HG03469 (cell line): ENCODE measurements around the gene GRK5.

ENCODE experiments used
- ATAC-seq: cut with Tn5 transposase; IDR thresholded peaks from one replicate; pipeline ENCODE4 v1.9.1; 2021; ENCODE audit warnings: mild to moderate bottlenecking, moderate library complexity, moderate number of reproducible peaks; ENCODE audit not compliant: unreplicated experiment

The GRK5 gene

DNA sequence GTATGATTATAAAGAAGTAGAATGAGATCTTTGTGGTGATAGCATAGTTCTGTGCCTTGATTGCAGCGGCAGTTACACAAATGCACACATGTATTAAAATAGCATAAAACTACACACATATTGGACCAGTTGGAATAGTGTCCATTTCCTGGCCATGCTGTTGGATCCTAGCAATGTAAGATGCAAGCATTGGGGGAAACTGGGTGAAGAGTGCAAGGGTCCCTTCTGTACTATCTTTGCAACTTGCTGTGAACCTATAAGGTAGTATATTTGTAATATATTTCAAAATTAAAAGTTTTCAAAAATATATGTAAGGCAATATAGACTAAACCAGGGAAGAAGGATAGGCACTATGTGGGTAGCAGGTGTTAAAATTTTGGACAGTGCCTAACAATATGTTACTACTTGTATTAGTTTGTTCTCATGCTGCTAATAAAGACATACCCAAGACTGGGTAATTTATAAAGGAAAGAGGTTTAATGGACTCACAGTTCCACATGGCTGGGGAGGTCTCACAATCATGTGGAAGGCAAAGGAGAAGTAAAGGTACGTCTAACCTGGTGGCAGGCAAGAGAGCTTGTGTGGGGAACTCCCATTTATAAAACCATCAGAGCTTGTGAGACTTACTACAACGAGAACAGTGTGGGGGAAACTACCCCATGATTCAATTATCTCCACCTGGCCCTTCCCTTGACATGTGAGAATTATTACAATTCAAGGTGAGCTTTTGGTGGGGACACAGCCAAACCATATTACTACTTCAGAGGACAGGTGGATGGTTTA is 263.7 kb downstream of the GRK5 start:
- no peak for ATAC-seq

DNA sequence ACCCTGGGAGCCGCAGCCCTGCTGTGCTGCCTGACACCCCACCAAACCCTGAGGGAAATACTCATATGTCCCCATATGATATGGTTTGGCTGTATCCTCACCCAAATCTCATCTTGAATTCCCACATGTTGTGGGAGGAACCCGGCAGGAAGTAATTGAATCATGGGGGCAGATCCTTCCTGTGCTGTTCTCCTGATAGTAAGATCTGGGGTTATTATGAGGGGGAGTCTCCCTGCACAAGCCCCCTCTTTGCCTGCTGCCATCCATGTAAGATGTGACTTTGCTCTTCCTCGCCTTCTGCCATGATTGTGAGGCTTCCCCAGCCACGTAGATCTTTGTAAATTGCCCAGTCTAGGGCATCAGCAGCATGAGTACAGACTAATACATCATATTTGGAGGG is 266.4 kb downstream of the GRK5 start:
- ATAC-seq: no peak

DNA sequence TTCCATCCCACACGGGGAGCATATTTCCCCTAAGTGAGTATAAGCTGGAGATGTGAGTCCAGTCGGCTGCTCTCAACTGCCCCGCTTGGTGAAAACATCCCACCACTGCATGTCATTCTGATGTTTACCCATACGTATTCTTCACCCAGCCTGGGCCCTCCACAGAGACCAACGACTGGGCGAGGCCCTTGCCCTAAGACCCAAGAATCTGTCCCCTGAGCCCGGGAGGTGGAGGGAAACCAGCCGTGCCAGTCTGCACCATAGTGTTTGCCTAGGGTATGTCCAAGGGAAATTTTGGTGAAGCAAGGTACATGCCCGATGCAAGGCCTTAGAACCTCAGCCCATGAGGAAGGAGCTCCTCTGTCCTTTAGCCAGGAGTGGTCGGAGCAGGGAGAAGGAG is 267.2 kb downstream of the GRK5 start:
- no peak for ATAC-seq

DNA sequence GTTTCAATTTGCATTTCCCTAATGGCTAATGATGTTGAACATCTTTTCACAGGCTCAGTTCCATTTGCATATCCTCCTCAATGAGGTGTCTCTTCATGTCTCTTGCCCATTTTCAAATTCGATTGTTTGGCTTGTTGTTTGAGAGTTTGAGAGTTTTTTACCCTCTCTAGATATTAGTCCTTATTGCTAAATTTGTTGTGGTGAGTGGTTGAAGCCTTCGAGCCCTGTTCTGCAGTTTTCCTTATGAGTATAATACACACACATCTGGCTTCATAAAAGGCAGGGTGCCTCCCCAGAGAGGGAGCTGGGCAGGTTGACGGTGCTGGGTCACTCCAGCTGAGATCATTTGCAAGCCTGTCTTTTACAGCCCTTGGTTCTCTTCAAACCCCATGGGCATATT is 270.1 kb downstream of the GRK5 start:
- ATAC-seq: peak; percentile 47

DNA sequence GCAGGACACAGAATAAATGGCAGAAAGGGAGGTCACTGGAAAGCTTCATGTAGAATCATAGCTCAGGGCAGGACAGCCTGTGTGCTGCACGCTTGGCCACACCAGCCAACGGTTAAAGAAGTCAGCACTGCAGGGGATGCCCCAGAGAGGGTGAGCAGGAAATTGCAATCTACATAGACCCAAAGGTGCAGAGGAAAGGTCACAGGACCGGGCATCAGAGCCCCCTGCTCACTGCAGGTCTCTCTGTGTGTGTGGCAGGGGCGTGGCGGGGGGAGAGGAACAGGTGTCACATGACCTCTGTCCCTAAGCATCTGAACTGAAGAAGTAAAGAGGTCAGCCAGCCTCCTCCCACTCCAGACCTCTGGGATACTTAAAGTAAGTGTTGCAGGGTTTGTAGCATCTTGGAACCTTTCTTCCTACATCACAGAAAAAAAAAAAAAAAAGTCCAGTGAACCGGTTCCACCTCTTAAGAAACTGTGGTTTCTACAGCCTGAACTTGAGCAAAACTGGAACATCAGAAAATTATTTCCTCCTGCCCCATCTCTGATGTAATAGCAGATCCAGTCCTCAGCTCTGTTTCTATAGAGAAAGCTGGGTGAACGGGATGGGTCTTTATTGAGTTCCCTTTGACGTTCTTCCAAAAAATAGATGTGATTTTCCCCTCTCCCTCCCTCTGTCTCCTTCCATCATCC is 270.9 kb downstream of the GRK5 start:
- ATAC-seq: peak; percentile 71

DNA sequence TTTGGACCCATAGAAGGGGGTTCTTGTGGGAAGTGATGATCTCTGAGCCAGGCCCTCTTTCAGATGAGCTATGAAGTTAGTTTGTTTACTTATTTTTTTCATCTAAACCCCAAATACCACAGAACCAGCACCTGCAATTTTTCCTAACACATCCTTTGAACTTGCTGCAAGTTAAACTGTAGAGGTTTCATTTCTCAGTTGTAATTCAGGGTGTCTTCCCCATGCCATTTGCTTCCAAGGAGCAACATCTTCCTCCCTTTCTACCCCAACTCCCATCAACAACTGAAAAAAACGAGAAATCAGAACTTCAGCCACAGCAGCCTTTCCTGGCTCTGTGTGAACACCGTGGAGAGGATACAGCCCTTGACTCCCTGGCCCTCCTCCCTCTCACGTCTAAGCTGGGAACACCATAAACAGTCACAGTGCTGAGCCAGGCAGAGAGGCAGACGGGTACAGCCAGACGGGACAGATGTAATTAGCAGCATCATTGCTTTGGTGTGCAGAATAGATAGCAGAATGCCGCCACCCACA is 271.5 kb downstream of the GRK5 start:
- no peak for ATAC-seq

DNA sequence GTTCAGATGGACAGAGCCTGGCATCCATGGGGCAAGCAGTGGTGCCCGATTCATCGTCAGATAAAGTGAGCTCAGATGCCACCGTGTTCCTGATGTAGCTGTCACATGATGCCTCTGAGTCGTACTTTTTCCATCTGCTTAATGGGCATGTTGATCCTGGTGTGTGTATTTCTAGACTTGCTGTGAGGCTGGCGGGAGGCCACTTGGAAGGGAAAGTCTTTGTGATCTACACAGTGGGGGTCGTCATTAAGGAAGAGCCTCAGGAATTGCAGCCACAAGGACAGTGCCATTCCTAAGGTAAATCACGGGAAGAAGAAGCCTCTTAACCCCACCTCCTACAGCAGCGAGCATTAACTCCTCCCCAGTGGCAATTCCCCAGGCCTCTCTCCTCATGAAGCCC is 272.2 kb downstream of the GRK5 start:
- ATAC-seq: no peak

DNA sequence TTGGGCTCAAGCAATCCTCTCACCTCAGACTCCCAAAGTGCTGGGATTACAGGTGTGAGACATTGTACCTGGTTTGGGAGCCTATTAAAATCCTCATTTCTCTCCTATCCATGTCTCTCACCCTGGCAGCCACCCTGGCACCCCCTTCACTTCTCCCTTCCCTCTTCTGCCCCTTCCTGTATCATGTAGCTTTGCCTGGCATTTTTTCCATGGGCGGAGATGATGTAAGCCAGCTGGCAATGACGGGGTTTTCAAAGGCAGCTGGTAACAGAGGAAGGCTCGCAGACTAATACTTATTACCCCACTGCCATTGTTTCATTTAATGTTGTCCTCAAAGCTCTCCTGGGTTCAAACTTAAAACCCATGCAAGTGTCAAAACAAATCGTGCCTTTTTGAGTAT is 273.3 kb downstream of the GRK5 start:
- no peak for ATAC-seq

DNA sequence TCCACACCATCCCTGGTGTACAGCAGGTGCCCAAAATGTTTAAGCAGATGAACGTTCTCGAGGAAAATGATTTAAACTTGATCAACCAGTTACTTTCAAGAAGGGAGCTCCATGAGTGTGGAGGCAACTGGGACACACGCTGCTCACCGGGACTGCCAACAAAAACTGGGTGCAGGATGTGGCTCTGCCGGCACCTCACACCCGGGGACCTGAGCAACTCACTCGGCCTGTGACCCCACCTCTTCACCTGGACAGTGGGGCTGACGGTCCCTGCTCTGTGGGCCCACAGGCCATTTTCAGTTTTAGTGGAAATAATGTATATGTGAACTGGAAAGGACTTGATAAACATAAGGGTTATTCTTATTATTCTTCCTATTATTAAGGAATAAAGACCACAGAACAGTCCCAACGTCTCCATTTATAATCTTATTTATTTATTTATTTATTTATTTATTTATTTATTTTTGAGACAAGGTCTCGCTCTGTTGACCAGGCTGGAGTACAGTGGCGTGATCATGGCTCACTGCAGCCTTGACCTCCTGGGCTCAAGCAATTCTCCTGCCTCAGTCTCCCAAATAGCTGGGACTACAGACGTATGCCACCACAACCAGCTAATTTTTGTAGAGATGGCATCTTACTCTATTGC is 274.5 kb downstream of the GRK5 start:
- no peak for ATAC-seq

DNA sequence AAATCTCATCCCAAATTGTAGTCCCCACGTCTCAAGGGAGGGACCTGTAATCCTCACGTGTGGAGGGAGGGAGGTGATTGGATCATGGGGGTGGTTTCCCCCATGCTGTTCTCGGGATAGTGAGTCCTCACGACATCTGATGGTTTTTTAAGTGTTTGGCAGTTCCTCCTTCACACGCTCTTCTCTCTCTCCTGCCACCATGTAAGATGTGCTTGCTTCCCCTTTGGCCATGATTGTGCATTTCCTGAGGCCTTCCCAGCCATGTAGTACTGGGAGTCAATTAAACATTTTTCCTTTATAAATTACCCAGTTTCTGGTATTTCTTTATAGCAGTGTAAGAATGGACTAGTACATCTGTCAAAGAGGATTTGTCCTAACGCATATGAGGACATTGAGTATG is 275.6 kb downstream of the GRK5 start:
- no peak for ATAC-seq

DNA sequence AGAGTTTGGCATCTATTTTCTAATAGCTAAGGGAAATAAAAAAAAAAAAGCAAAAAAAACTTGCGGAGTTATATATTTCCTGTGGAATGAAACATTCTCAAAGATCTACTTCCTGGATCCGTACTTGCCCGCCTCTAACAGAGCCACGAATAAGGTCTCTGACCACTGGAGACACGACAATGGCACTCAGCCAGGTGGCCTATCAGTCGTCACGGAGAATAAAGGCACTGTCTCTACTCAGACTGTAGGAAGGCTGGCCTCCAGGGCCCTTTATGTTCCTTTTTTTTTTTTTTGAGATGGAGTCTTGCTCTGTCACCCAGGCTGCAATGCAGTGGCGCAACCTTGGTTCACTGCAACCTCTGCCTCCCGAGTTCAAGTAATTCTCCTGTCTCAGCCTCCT is 276.5 kb downstream of the GRK5 start:
- ATAC-seq: no peak

DNA sequence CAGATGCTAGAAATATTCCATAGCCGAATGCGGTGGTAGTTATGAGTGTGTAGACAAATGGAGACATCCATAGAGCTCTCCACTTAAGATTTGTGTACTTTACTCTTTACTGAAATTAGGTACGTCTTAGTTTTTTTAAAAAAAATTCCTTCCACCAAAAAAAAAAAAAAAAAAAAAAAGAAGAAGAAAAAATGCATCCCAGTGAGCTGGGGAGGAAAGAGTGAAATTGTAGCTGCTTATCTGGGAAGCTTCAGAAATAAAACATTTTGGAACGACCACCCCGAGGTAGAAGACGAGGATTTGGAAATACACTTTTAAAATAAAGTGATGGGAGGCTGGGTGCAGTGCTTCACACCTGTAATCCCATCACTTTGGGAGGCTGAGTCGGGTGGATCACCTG is 281.3 kb downstream of the GRK5 start:
- no peak for ATAC-seq

DNA sequence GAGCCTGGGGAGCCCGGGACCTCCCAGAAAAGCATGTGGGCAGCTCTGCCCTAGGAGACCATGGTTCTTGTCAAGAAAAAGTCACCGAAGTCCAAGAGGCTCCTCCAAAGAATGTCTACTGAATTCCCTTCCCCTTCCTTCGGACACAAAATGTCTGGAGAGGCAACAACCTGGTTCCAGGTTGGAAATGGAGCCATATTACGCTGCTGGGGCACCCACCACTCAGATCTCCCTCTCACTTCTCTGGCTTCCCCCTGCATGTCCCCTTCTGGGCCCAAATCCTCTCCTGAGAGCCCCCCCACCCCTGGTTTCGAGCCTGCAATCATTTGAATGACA is 282.6 kb downstream of the GRK5 start:
- no peak for ATAC-seq

DNA sequence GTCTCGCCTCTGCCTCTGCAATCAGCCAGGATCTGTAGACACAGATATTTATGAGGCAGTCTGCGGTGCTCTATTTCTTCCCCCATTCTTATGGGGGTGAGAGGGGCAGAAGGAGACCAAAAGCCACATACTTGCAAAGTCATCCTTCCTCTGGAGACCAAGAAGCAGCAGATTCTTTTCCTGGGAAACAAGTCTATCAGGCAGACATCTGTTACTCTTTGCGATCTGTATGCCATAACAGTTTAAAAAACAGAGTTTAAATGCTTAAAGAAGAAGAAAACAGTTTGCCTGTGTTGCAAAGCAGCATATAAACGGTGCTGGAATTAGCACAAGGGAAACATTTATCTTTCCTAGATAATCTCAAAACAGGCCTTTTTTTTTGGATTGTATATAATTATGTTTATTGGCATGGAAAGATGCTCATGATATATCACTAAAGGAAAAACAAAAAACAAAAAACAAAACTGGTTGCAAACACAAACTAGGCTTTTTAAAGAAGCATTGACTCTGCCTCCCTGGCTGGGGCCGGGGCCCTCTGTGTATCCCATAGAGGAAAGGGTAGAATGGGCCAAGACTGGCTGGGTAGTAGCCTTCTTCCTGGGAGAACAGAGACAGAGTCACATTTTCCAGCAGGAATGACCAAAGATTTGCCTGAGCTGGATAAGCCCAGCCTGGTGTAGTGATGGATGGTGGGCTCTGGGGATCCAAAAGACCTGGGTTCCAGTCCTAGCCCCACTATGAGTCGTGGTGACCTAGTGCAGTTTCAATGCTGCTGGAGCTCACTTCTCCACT is 284.8 kb downstream of the GRK5 start:
- no peak for ATAC-seq

DNA sequence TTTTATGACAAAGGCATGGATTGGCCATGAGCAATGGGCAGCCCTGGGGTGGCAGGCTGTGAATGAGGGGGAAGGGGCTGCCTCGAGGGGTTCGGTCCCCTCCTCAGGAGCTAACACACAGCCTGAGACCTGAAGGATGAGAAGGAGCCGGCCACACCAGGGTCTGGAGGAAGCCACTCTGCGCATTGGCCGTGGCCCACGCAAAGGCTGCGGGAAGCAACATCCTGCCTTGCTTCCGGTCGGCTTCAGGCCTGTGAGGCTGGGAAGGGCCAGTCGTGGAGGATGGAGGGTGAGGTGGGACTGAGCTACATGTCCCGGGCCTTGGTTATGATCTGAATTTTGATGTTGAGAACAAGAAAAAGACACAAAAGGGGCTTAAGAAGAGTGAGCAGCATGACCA is 285.8 kb downstream of the GRK5 start:
- no peak for ATAC-seq

DNA sequence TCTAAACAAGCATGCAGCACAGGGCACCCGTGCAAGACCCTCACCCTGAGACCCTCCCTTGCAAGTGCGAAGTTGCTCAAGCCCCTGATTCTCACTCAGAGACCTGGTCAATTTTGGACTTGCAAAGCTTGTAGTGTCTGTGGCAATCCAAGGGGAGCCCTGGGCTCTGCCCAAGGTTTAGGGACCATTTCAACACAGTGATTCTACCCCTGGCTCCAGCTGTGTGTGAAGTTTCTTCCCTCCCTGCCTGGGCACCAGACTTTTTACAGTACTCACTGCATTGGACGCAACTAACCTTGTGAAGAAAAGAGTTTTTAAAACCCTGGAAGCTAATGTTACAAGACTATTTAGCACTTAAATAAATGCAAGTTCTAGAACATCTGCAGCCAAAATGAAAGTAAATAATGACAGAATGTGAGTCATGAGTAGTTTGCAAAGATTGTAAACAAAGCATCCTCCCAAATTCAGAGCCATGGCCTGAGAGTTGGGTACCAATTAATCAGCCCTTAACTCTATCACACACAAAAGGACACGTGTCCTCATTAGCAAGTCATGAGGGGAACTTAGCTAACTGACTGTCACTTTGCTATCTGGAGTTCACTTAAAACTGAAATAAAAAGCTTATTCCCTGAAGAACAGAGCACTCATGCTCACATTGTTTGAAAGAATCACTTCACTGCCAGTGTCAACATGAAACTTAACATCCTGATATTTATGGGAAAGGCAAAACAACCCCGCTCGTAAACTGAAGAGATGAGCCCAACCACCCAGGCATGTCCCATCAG is 287.1 kb downstream of the GRK5 start:
- ATAC-seq: no peak

DNA sequence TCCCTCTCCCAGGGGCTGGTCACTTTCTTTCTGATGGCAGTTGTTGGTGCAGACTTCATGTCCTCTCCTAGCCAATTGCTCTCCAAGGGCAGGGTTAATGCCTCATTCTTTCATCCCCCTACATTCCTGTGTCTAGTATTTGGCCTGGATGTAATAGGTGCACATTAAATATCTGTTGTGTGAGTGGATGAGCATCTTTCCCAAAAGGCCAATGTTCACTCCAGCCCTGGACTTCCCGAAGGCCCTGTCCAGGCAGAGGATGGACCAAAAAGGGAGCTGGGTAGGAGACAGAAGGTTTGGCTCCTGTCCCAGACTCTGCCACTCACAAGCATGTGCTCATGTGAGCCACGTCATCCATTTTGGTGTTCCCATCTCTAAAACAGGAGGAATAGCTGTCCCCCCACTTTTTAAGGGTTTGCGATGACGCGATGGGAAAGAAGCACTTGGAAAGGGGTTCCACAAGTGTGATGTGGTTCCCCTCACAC is 287.7 kb downstream of the GRK5 start:
- no peak for ATAC-seq

DNA sequence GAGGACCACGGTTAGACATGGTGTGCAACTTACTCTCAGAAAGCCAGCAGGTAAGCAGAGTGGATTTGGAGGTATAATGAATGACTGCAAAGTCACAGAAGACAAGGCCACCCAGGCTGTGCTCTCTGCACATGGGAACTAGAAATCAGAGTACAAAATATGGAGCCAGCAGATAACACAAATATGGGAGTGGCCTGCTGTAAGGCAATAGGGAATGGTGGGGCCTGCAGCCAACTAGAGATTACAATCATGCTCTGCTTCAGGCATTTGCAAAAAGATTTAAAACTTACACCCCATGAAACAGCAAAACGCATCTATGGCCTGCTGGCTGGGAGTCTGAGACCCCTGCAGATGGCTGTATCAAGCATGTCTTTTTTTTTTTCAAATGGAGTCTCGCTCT is 288.2 kb downstream of the GRK5 start:
- ATAC-seq: no peak

DNA sequence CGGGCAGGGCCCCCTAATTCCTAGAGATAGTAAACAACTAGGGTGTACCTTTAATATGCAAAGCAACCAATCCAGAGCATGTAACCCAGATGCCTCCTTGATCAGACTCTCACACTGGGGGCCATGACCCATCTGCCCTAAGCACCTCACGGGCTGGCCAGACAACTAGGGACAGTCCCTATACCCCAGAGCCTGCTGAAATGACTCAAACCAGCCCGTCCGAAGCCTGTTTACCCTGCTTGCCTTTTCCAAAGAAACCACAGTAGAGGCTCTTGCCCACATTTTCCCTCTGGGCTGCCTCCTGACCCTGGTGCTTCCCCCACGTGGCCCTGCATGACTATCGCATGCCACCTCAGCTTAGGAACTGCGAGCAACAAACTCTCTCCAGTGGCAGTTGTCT is 288.9 kb downstream of the GRK5 start:
- ATAC-seq: peak; percentile 69

DNA sequence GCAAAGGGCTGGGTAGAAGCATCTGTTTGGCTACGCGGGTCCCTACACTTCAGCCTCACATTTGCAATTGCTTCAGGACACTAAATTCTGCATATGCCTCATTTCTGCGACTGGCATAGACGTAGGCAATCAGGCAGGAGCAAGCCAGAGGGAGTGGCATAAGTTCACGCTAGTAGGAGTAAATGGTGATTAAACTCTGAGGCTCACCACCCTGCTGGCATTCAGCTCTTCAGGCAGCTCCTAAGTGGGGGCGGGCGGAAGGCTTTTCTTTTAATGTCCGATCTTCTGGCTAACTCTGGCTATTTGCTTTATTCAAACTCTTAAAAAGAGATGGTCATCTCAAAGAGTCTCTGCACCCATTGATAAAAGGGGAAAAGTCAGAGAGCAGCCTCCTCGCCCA is 289.9 kb downstream of the GRK5 start:
- no peak for ATAC-seq
